Right lobe of liver (tissue), 6 donors: Measurements from ENCODE around the gene HTR2B. TPM values are rescaled to one million over a fixed set of nuclear protein-coding genes. Genes with fewer than 3 reads are reported as not detected.

Source experiments
- ATAC-seq, 4 donors: fragments of 200-7000 bp; cut with Tn5 transposase; one replicate each; pipeline ENCODE4 v1.9.1; 2020; ENCODE audit warnings: mild to moderate bottlenecking in 4 of 4, moderate library complexity in 4 of 4
- DNase-seq, 3 donors: peaks; one replicate each; pipeline ENCODE4 v3.0.0-alpha.2; 2020
- H3K27ac ChIP-seq, 3 donors: fragments of 200-600 bp; one replicate each; pipeline ENCODE4 v1.8.0; 2022
- H3K27me3 ChIP-seq, 2 donors: fragments of 200-600 bp; one replicate each; pipeline ENCODE4 v1.8.0; 2022
- H3K36me3 ChIP-seq, 4 donors: fragments of 200-600 bp; sonication (generic) in 1 of 4; one replicate each; pipeline versions ENCODE4 v1.5.1 to v1.8.0; 2017 to 2022; ENCODE audit warnings: control low read depth in 1 of 4
- H3K4me1 ChIP-seq, 4 donors: fragments of 200-600 bp; sonication (generic) in 1 of 4; one replicate each; pipeline versions ENCODE4 v1.5.1 to v1.8.0; 2017 to 2022; ENCODE audit warnings: control low read depth in 1 of 4
- H3K4me3 ChIP-seq, 3 donors: fragments of 200-600 bp; one replicate each; pipeline ENCODE4 v1.8.0; 2022
- H3K9me3 ChIP-seq, 4 donors: fragments of 200-600 bp; sonication (generic) in 1 of 4; one replicate each; pipeline versions ENCODE4 v1.5.1 to v1.8.0; 2017 to 2022; ENCODE audit warnings: control low read depth in 1 of 4
- CTCF ChIP-seq, 4 donors: fragments of 200-600 bp in 3 of 4; fragments of 450-650 bp in 1 of 4; IDR thresholded peaks; one replicate each; pipeline versions ENCODE4 v1.5.1 to v1.8.0; 2016 to 2022; ENCODE audit warnings: antibody characterized with exemption in 4 of 4, mild to moderate bottlenecking in 2 of 4
- POLR2A ChIP-seq: fragments of 450-650 bp; IDR thresholded peaks from one replicate; pipeline ENCODE4 v1.6.1; 2017; ENCODE audit warnings: antibody characterized with exemption, mild to moderate bottlenecking
- WGBS: methylation state at CpG from one replicate; pipeline ENCODE4 v1.1.6; 2018; ENCODE audit warnings: low coverage, low lambda C conversion rate; ENCODE audit not compliant: insufficient coverage; ENCODE audit errors: missing lambda C conversion rate; 5-methylcytosine and 5-hydroxymethylcytosine counted together
- intact Hi-C, 2 donors: fragments of 100-400 bp; cut with DNase I; formaldehyde crosslinking; loops; one replicate each; pipeline versions ENCODE4 v1.11.2 to v1.14.1; 2022
- small RNA-seq, 2 experiments: library from RNA; depleted of rRNA; stranded (forward); fragments of <200 nt; gene quantifications; one replicate each; pipeline ENCODE3, GENCODE V24; 2016
- total RNA-seq, 6 experiments: library from RNA; depleted of rRNA in 2 of 6; stranded (reverse); fragments of >200 nt in 2 of 6; fragmentation: NEBNext Ultra II Directional in 3 of 6; extraction: Animal tissue kit (Norgen Biotek cat#: 25700) in 3 of 6; gene quantifications; one replicate each; pipeline versions ENCODE4 v1.1.0 to v1.2.4, GENCODE V29; 2016 to 2023
- donor health status: DM: no; HTN: yes; CAD: no.
- donor health status: DM: no; HTN: no; CAD: no.
- donor health status: DM: no; HTN: no; CAD: no.
- donor health status: DM: no; HTN: yes; CAD: no.
- donor health status: DM: no; HTN: yes; CAD: no.

The HTR2B gene
- total RNA-seq, 6 experiments from 2014 or later = 0.09 to 0.99 (median 0.45) TPM

GRCh38 chr2:231058761-231059550, 65.9 kb downstream of the HTR2B start:
- H3K27me3 ChIP-seq = no peaks in the 10 kb centered on the region
- DNase-seq (no peak), ATAC-seq (peak in 1 of 4 donors; percentile 29)
- H3K36me3 ChIP-seq = peaks cover 0 to 20% (median 8%) of the 10 kb centered on the region in 4 donors
- intact Hi-C loops = no loop called here
- no peak overlapping the region for H3K27ac ChIP-seq
- peaks cover 0 to 41% (median 8%) of the 10 kb centered on the region in 4 donors for H3K4me1 ChIP-seq
- H3K4me3 ChIP-seq = peak overlapping the region in 1 of 3 donors; percentile 92
- WGBS = 57% methylated on average over 4 of the region's 4 CpGs
- TF ChIP-seq CTCF (IDR thresholded peaks at IDR 0.05) = no peak
- TF ChIP-seq POLR2A = no peak
- no peaks in the 10 kb centered on the region for H3K9me3 ChIP-seq

Small RNA genes lying within 50 kb of the gene (small RNA-seq; reads per million reads assigned to genes)
- 0 reads per million in 2 experiments for gene RNU1-93P

Other genes with a start within 250 kb of the HTR2B start
- under 1 TPM in 3 of 6 experiments, not detected in 3; 0.06 to 0.12 (median 0.07) TPM for gene GPR55, start 199.8 kb downstream of the HTR2B start, total RNA-seq
- gene SPATA3, start 128.9 kb downstream of the HTR2B start, total RNA-seq = not detected
- gene C2orf72, start 87.5 kb downstream of the HTR2B start, total RNA-seq = 100 to 1,000 TPM in 2 of 6 experiments, 10 to 100 TPM in 4; 76.0 to 167 (median 85.9) TPM
- 10 to 100 TPM; 46.4 to 62.3 (median 55.5) TPM for gene PSMD1, start 68.2 kb downstream of the HTR2B start, total RNA-seq
- 1 to 10 TPM; 1.5 to 7.7 (median 2.4) TPM for gene ARMC9, start 73.6 kb upstream of the HTR2B start, total RNA-seq